Astrocyte (in vitro differentiated cells and primary cell): Measurements from ENCODE around the gene NOP10. TPM values are rescaled to one million over a fixed set of nuclear protein-coding genes. Genes with fewer than 3 reads are reported as not detected.
"Not testable (repeated sequence)": the region's sequence is repeated elsewhere in the genome, so short reads cannot be mapped to it uniquely, and the experiment has no call there.

Source experiments
- DNase-seq: peaks from one replicate; pipeline ENCODE4 v3.0.0-alpha.2; 2010; ENCODE audit warnings: low read depth
- FAIRE-seq: peaks from 2 replicates; lab custom pipeline; 2011; peaks lifted over from hg19 to GRCh38; lab: Jason Lieb, UNC
- H2AFZ ChIP-seq: 2 replicates; pipeline ENCODE4 v1.6.0; 2012; ENCODE audit warnings: low read depth, low read length, inconsistent platforms
- H3K27ac ChIP-seq: 2 replicates; pipeline ENCODE4 v1.5.1; 2011; ENCODE audit warnings: low read depth, low read length, inconsistent platforms
- H3K27me3 ChIP-seq: 2 replicates; pipeline ENCODE4 v1.6.0; 2011; ENCODE audit warnings: low read length, inconsistent platforms; ENCODE audit not compliant: insufficient read depth
- H3K36me3 ChIP-seq: 2 replicates; pipeline ENCODE4 v1.5.1; 2011; ENCODE audit warnings: low read length, inconsistent platforms; ENCODE audit not compliant: insufficient read depth
- H3K4me1 ChIP-seq: 2 replicates; pipeline ENCODE4 v1.5.1; 2011; ENCODE audit warnings: low read length, inconsistent platforms; ENCODE audit not compliant: insufficient read depth
- H3K4me2 ChIP-seq: 2 replicates; pipeline ENCODE4 v1.6.0; 2012; ENCODE audit warnings: low read length, inconsistent platforms
- H3K4me3 ChIP-seq: 2 replicates; pipeline ENCODE4 v1.5.1; 2011; ENCODE audit warnings: low read depth, mild to moderate bottlenecking, low read length, inconsistent platforms; ENCODE audit not compliant: insufficient read depth
- H3K79me2 ChIP-seq: 2 replicates; pipeline ENCODE4 v1.6.0; 2012; ENCODE audit warnings: mild to moderate bottlenecking, low read length, inconsistent platforms; ENCODE audit not compliant: insufficient read depth
- H3K9ac ChIP-seq: 2 replicates; pipeline ENCODE4 v1.6.0; 2012; ENCODE audit warnings: mild to moderate bottlenecking, low read length, inconsistent platforms
- H3K9me3 ChIP-seq: 2 replicates; pipeline ENCODE4 v1.5.1; 2012; ENCODE audit warnings: low read depth, mild to moderate bottlenecking, low read length, inconsistent platforms; ENCODE audit not compliant: insufficient read depth
- H4K20me1 ChIP-seq: 2 replicates; pipeline ENCODE4 v1.6.0; 2012; ENCODE audit warnings: low read length, inconsistent platforms; ENCODE audit not compliant: insufficient read depth
- H3K27ac Mint-ChIP-seq: one replicate; pipeline ENCODE4 v1.8.0; 2021; ENCODE audit warnings: mild to moderate bottlenecking, mixed read lengths; ENCODE audit not compliant: unreplicated experiment
- H3K27me3 Mint-ChIP-seq: one replicate; pipeline ENCODE4 v1.8.0; 2021; ENCODE audit warnings: low read depth, mixed read lengths; ENCODE audit not compliant: unreplicated experiment
- H3K36me3 Mint-ChIP-seq: one replicate; pipeline ENCODE4 v1.8.0; 2021; ENCODE audit warnings: low read depth, mixed read lengths; ENCODE audit not compliant: unreplicated experiment
- H3K4me1 Mint-ChIP-seq: one replicate; pipeline ENCODE4 v1.8.0; 2021; ENCODE audit warnings: low read depth, mixed read lengths; ENCODE audit not compliant: unreplicated experiment
- H3K4me3 Mint-ChIP-seq: one replicate; pipeline ENCODE4 v1.8.0; 2021; ENCODE audit warnings: mild to moderate bottlenecking, moderate library complexity, mixed read lengths; ENCODE audit not compliant: unreplicated experiment
- H3K9me3 Mint-ChIP-seq: one replicate; pipeline ENCODE4 v1.8.0; 2021; ENCODE audit warnings: mild to moderate bottlenecking, mixed read lengths; ENCODE audit not compliant: unreplicated experiment
- CTCF ChIP-seq: IDR thresholded peaks from 2 replicates; pipeline ENCODE4 v1.5.1; 2011; ENCODE audit warnings: low read depth, mild to moderate bottlenecking, inconsistent platforms, low read length, moderate library complexity; ENCODE audit not compliant: insufficient read depth
- EZH2 ChIP-seq: IDR thresholded peaks from 2 replicates; pipeline ENCODE4 v1.6.1; 2012; ENCODE audit warnings: mild to moderate bottlenecking, low read length, inconsistent platforms; ENCODE audit not compliant: insufficient read depth
- total RNA-seq: library from RNA; stranded (reverse); gene quantifications from 2 replicates; pipeline ENCODE4 v1.2.1, GENCODE V29; 2021

NOP10 gene
- total RNA-seq, 1 donor from 2014 or later, result 224 TPM

GRCh38 chr15:34376856-34377255 is 33.9 kb upstream of the NOP10 start:
- no peak overlapping the region for H3K27ac ChIP-seq
- H2AFZ ChIP-seq, result no peak overlapping the region
- no peaks in the 10 kb centered on the region for H4K20me1 ChIP-seq
- Mint-ChIP-seq H3K9me3 (peaks cover 5% of the 10 kb centered on the region), H3K4me3 (no peak overlapping the region), H3K27ac (no peak overlapping the region), H3K4me1 (no peaks in the 10 kb centered on the region), H3K36me3 (peaks cover 8% of the 10 kb centered on the region), H3K27me3 (no peaks in the 10 kb centered on the region)
- H3K4me1 ChIP-seq, result no peaks in the 10 kb centered on the region
- H3K4me3 ChIP-seq, result no peak overlapping the region
- no peaks in the 10 kb centered on the region for H3K79me2 ChIP-seq
- H3K9ac ChIP-seq, result no peak overlapping the region
- no peak overlapping the region for H3K4me2 ChIP-seq
- TF ChIP-seq CTCF (no peak), EZH2 (no peak)
- H3K36me3 ChIP-seq, result no peaks in the 10 kb centered on the region
- no peaks in the 10 kb centered on the region for H3K27me3 ChIP-seq
- DNase-seq (no peak), FAIRE-seq (no peak)
- no peaks in the 10 kb centered on the region for H3K9me3 ChIP-seq

- H3K4me3 Mint-ChIP-seq, H3K36me3 Mint-ChIP-seq, H3K9me3 ChIP-seq, H3K36me3 ChIP-seq, H4K20me1 ChIP-seq, H3K27ac ChIP-seq, H3K4me3 ChIP-seq, H3K4me1 Mint-ChIP-seq, DNase-seq, H3K4me2 ChIP-seq, H3K27me3 Mint-ChIP-seq, H3K79me2 ChIP-seq, H3K27me3 ChIP-seq, H3K27ac Mint-ChIP-seq, H3K9ac ChIP-seq, FAIRE-seq, H3K4me1 ChIP-seq, H3K9me3 Mint-ChIP-seq, H2AFZ ChIP-seq: not testable (repeated sequence)
Observed at GRCh38 chr15:34375541-34375940, 32.6 kb upstream of the NOP10 start.

GRCh38 chr15:34374816-34375215 is 31.9 kb upstream of the NOP10 start:
- no peaks in the 10 kb centered on the region for H3K4me1 ChIP-seq
- Mint-ChIP-seq H3K27ac (no peak overlapping the region), H3K9me3 (peaks cover 5% of the 10 kb centered on the region)

More at GRCh38 chr15:34374816-34375215, 31.9 kb upstream of the NOP10 start:
- no peaks in the 10 kb centered on the region for H3K27me3 Mint-ChIP-seq
- no peak for TF ChIP-seq EZH2
- TF ChIP-seq CTCF, result no peak
- no peak for FAIRE-seq
- Histone ChIP-seq H3K9ac (no peak overlapping the region), H4K20me1 (no peaks in the 10 kb centered on the region), H3K4me3 (no peak overlapping the region), H3K27me3 (no peaks in the 10 kb centered on the region), H3K79me2 (no peaks in the 10 kb centered on the region), H3K9me3 (no peaks in the 10 kb centered on the region), H2AFZ (no peak overlapping the region), H3K36me3 (no peaks in the 10 kb centered on the region), H3K4me2 (no peak overlapping the region), H3K27ac (no peak overlapping the region)
- peaks cover 8% of the 10 kb centered on the region for H3K36me3 Mint-ChIP-seq
- H3K4me3 Mint-ChIP-seq, result no peak overlapping the region
- H3K4me1 Mint-ChIP-seq, result peaks cover 7% of the 10 kb centered on the region
- DNase-seq, result no peak
